ENCODE measurements around the gene CACHD1. TPM values are rescaled to one million over a fixed set of nuclear protein-coding genes. Genes with fewer than 3 reads are reported as not detected.

CACHD1 gene
- total RNA-seq, 5 donors from 2014 or later (not counting 1 experiment from before 2014, with no cell fraction given) = 0.49 to 7.3 (median 2.2) TPM

DNA sequence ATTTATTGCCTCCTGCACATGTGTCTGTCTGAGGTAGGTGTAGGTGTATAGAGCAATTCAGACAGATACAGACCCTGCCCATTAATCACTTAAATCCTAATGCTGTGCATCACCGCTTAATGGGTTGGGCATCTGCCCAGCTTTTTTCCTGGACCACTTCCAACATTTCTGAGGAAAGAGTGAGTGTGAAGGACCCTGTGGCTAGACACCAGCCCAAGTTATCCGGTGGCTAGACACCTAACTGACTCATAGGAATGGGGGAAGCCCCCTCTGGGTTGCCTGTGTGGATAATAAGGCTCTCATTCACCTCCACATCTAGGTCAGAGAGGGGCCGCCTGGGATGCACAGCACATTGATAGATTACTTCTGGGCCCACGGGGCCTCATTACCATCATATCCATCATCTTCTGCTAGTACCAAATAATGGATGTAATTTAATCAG, 153.8 kb downstream of the CACHD1 start:
- no peaks in the 10 kb centered on the region for H3K9me3 ChIP-seq
- no peaks in the 10 kb centered on the region for H3K27me3 ChIP-seq (replicated peaks in 1 of 2; ENCODE audit: control insufficient read depth in 2 of 2, extremely low read depth in 1 of 2, insufficient read depth in 2 of 2, low read length in 1 of 2)
- no peaks in the 10 kb centered on the region for H3K4me1 ChIP-seq (ENCODE audit: control insufficient read depth in 1 of 2, extremely low read depth in 1 of 2, insufficient read depth in 2 of 2, low read length in 2 of 2)
- peaks cover 0 to 6% (median 4%) of the 10 kb centered on the region in 3 donors for H3K4me1 Mint-ChIP-seq
- ATAC-seq (replicated peaks in 1 of 4) = no peak
- no peaks in the 10 kb centered on the region for H3K27me3 Mint-ChIP-seq
- H3K27ac ChIP-seq (ENCODE audit: low read length) = no peak overlapping the region
- no peak overlapping the region for H3K4me3 ChIP-seq (ENCODE audit: control insufficient read depth in 1 of 2, extremely low read depth in 1 of 2, low read length in 1 of 2)
- ChIA-PET POLR2A (interaction anchor here in 1 of 2 donors (0.5 kb wide), 1 partner anchor 358 kb away, joined by 3 read pairs; no protein-coding TSS in a partner anchor), CTCF (interaction anchor here in 1 of 2 donors (0.5 kb wide), 1 partner anchor 61 kb away, joined by 4 read pairs; no protein-coding TSS in a partner anchor)
- H3K9me3 Mint-ChIP-seq = no peaks in the 10 kb centered on the region
- no CpG with 5 or more reads among the region's 4 CpGs for WGBS (ENCODE audit: insufficient coverage)
- no peaks in the 10 kb centered on the region for H3K36me3 ChIP-seq (ENCODE audit: control insufficient read depth in 2 of 2, extremely low read depth in 1 of 2, insufficient read depth in 1 of 2, low read length in 1 of 2)
- no peaks in the 10 kb centered on the region for H3K36me3 Mint-ChIP-seq
- H3K4me3 Mint-ChIP-seq = no peak overlapping the region
- DNase-seq = no peak
- H3K27ac Mint-ChIP-seq = no peak overlapping the region

DNA sequence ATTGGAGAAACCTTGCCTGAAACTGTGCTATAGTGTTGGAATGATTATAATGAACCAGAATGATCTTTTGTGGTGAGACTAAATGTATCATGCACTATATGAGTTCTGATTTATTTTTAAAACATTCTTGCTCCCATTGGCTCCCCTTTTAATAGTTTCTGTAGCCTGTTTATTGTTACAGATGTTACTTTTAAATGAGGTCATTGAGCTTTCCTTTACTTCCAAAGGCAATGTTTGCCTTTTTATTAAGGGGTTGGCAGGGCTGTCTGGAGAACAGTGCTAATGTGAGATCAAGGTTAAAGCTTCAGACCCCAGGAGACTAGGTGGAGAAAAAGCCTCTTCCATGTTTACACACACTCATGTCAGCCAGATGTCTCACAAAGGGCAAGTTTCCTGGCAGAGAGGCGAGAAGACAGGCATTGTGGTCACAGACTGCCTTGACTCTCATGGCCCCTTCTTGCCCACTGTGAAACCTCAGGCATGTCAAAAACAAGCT, 154.3 kb downstream of the CACHD1 start:
- Mint-ChIP-seq H3K4me3 (no peak overlapping the region), H3K36me3 (no peaks in the 10 kb centered on the region), H3K4me1 (peaks cover 0 to 6% (median 4%) of the 10 kb centered on the region in 3 donors), H3K9me3 (no peaks in the 10 kb centered on the region), H3K27ac (peak overlapping the region in 1 of 2 donors; percentile 24), H3K27me3 (no peaks in the 10 kb centered on the region)
- H3K4me1 ChIP-seq (ENCODE audit: control insufficient read depth in 1 of 2, extremely low read depth in 1 of 2, insufficient read depth in 2 of 2, low read length in 2 of 2) = no peaks in the 10 kb centered on the region
- H3K36me3 ChIP-seq (ENCODE audit: control insufficient read depth in 2 of 2, extremely low read depth in 1 of 2, insufficient read depth in 1 of 2, low read length in 1 of 2) = no peaks in the 10 kb centered on the region
- H3K27ac ChIP-seq (ENCODE audit: low read length) = no peak overlapping the region
- ChIA-PET POLR2A (interaction anchor here in 1 of 2 donors (0.5 kb wide), 1 partner anchor 1283 kb away, joined by 12 read pairs; no protein-coding TSS in a partner anchor), CTCF (no interaction called here)
- ATAC-seq (replicated peaks in 1 of 4) (no peak), DNase-seq (no peak)
- 10% methylated on average over 1 of the region's 1 CpG for WGBS (ENCODE audit: insufficient coverage)
- no peaks in the 10 kb centered on the region for H3K27me3 ChIP-seq (replicated peaks in 1 of 2; ENCODE audit: control insufficient read depth in 2 of 2, extremely low read depth in 1 of 2, insufficient read depth in 2 of 2, low read length in 1 of 2)
- H3K4me3 ChIP-seq (ENCODE audit: control insufficient read depth in 1 of 2, extremely low read depth in 1 of 2, low read length in 1 of 2) = no peak overlapping the region
- H3K9me3 ChIP-seq = no peaks in the 10 kb centered on the region

DNA sequence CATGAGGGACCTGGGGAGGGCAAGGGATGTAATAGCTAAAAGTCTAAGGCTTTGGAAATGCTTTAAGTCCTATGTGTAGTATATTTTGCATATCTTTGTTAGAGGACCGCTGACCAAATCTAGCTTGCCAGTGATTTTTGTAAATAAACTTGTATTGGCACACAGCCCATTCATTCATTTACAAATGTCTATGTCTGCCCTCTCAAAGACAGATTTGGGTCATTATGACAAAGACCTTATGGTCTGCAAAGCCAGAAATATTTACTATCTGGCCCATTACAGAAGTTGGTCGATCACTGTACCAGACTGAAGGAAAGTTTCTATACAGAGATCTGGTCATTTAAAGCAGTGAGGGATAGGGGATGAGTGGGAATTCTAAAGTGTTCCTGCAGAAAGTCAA, 154.9 kb downstream of the CACHD1 start:
- no peak for DNase-seq
- no peaks in the 10 kb centered on the region for H3K36me3 ChIP-seq (ENCODE audit: control insufficient read depth in 2 of 2, extremely low read depth in 1 of 2, insufficient read depth in 1 of 2, low read length in 1 of 2)
- peaks cover 3 to 8% (median 8%) of the 10 kb centered on the region in 3 donors for H3K4me1 Mint-ChIP-seq
- H3K4me1 ChIP-seq (ENCODE audit: control insufficient read depth in 1 of 2, extremely low read depth in 1 of 2, insufficient read depth in 2 of 2, low read length in 2 of 2) = no peaks in the 10 kb centered on the region
- no peaks in the 10 kb centered on the region for H3K9me3 ChIP-seq
- WGBS (ENCODE audit: insufficient coverage) = no CpG with 5 or more reads among the region's 2 CpGs
- ChIA-PET CTCF (interaction anchor here in 1 of 2 donors (0.7 kb wide), 1 partner anchor 1632 kb away, joined by 3 read pairs; no protein-coding TSS in a partner anchor), POLR2A (interaction anchor here in 1 of 2 donors (0.5 kb wide), 1 partner anchor 1283 kb away, joined by 12 read pairs; no protein-coding TSS in a partner anchor)
- no peak for ATAC-seq (replicated peaks in 1 of 4)
- H3K36me3 Mint-ChIP-seq = no peaks in the 10 kb centered on the region
- H3K4me3 Mint-ChIP-seq = no peak overlapping the region
- H3K9me3 Mint-ChIP-seq = no peaks in the 10 kb centered on the region
- H3K27ac ChIP-seq (ENCODE audit: low read length) = no peak overlapping the region
- no peak overlapping the region for H3K27ac Mint-ChIP-seq
- H3K27me3 Mint-ChIP-seq = no peaks in the 10 kb centered on the region
- H3K4me3 ChIP-seq (ENCODE audit: control insufficient read depth in 1 of 2, extremely low read depth in 1 of 2, low read length in 1 of 2) = no peak overlapping the region
- no peaks in the 10 kb centered on the region for H3K27me3 ChIP-seq (replicated peaks in 1 of 2; ENCODE audit: control insufficient read depth in 2 of 2, extremely low read depth in 1 of 2, insufficient read depth in 2 of 2, low read length in 1 of 2)

- Mint-ChIP-seq H3K4me3 (peak overlapping the region; percentile 46 to 60 (median 58)), H3K27me3 (no peaks in the 10 kb centered on the region), H3K9me3 (no peaks in the 10 kb centered on the region), H3K4me1 (peaks cover 20 to 27% (median 23%) of the 10 kb centered on the region in 3 donors), H3K36me3 (no peaks in the 10 kb centered on the region), H3K27ac (peak overlapping the region in 1 of 2 donors; percentile 55)
- CTCF ChIA-PET = no interaction called here
- no peak for ATAC-seq (replicated peaks in 1 of 4)
- Histone ChIP-seq H3K27ac (ENCODE audit: low read length) (no peak overlapping the region), H3K9me3 (no peaks in the 10 kb centered on the region), H3K4me1 (ENCODE audit: control insufficient read depth in 1 of 2, extremely low read depth in 1 of 2, insufficient read depth in 2 of 2, low read length in 2 of 2) (peaks cover 3 to 12% of the 10 kb centered on the region in 2 experiments), H3K27me3 (replicated peaks in 1 of 2; ENCODE audit: control insufficient read depth in 2 of 2, extremely low read depth in 1 of 2, insufficient read depth in 2 of 2, low read length in 1 of 2) (peaks cover 0 to 4% of the 10 kb centered on the region in 2 experiments), H3K4me3 (ENCODE audit: control insufficient read depth in 1 of 2, extremely low read depth in 1 of 2, low read length in 1 of 2) (no peak overlapping the region), H3K36me3 (ENCODE audit: control insufficient read depth in 2 of 2, extremely low read depth in 1 of 2, insufficient read depth in 1 of 2, low read length in 1 of 2) (no peaks in the 10 kb centered on the region)
- DNase-seq = peak in 1 of 35 experiments; percentile 4
- WGBS (ENCODE audit: insufficient coverage) = no CpG with 5 or more reads among the region's 4 CpGs
- POLR2A ChIA-PET = no interaction called here
Observed at GRCh38 chr1:64630611-64631010, 160.7 kb downstream of the CACHD1 start.

- no peaks in the 10 kb centered on the region for H3K36me3 ChIP-seq (ENCODE audit: control insufficient read depth in 2 of 2, extremely low read depth in 1 of 2, insufficient read depth in 1 of 2, low read length in 1 of 2)
- H3K4me1 ChIP-seq (ENCODE audit: control insufficient read depth in 1 of 2, extremely low read depth in 1 of 2, insufficient read depth in 2 of 2, low read length in 2 of 2) = peaks cover 3 to 12% of the 10 kb centered on the region in 2 experiments
- 83% methylated on average over 1 of the region's 3 CpGs for WGBS (ENCODE audit: insufficient coverage)
- CTCF ChIA-PET = no interaction called here
- H3K4me3 ChIP-seq (ENCODE audit: control insufficient read depth in 1 of 2, extremely low read depth in 1 of 2, low read length in 1 of 2) = no peak overlapping the region
- POLR2A ChIA-PET = no interaction called here
- ATAC-seq (replicated peaks in 1 of 4) (no peak), DNase-seq (no peak)
- H3K36me3 Mint-ChIP-seq = no peaks in the 10 kb centered on the region
- no peaks in the 10 kb centered on the region for H3K9me3 ChIP-seq
- H3K27ac ChIP-seq (ENCODE audit: low read length) = no peak overlapping the region
- H3K27ac Mint-ChIP-seq = peak overlapping the region in 1 of 2 donors; percentile 55
- H3K27me3 ChIP-seq (replicated peaks in 1 of 2; ENCODE audit: control insufficient read depth in 2 of 2, extremely low read depth in 1 of 2, insufficient read depth in 2 of 2, low read length in 1 of 2) = peaks cover 0 to 4% of the 10 kb centered on the region in 2 experiments
- no peaks in the 10 kb centered on the region for H3K9me3 Mint-ChIP-seq
- H3K27me3 Mint-ChIP-seq = no peaks in the 10 kb centered on the region
- peaks cover 20 to 27% (median 23%) of the 10 kb centered on the region in 3 donors for H3K4me1 Mint-ChIP-seq
- H3K4me3 Mint-ChIP-seq = peak overlapping the region; percentile 46 to 60 (median 58)
Observed at GRCh38 chr1:64631346-64632034, 161.6 kb downstream of the CACHD1 start.

GRCh38 chr1:64632936-64633335, 163.0 kb downstream of the CACHD1 start:
- Mint-ChIP-seq H3K9me3 (no peaks in the 10 kb centered on the region), H3K4me3 (no peak overlapping the region), H3K36me3 (no peaks in the 10 kb centered on the region), H3K4me1 (peaks cover 20 to 27% (median 23%) of the 10 kb centered on the region in 3 donors), H3K27me3 (no peaks in the 10 kb centered on the region), H3K27ac (no peak overlapping the region)
- Histone ChIP-seq H3K36me3 (ENCODE audit: control insufficient read depth in 2 of 2, extremely low read depth in 1 of 2, insufficient read depth in 1 of 2, low read length in 1 of 2) (no peaks in the 10 kb centered on the region), H3K4me1 (ENCODE audit: control insufficient read depth in 1 of 2, extremely low read depth in 1 of 2, insufficient read depth in 2 of 2, low read length in 2 of 2) (peaks cover 3 to 12% of the 10 kb centered on the region in 2 experiments), H3K27ac (ENCODE audit: low read length) (no peak overlapping the region), H3K4me3 (ENCODE audit: control insufficient read depth in 1 of 2, extremely low read depth in 1 of 2, low read length in 1 of 2) (no peak overlapping the region), H3K27me3 (replicated peaks in 1 of 2; ENCODE audit: control insufficient read depth in 2 of 2, extremely low read depth in 1 of 2, insufficient read depth in 2 of 2, low read length in 1 of 2) (peaks cover 0 to 4% of the 10 kb centered on the region in 2 experiments), H3K9me3 (no peaks in the 10 kb centered on the region)
- CTCF ChIA-PET = no interaction called here
- POLR2A ChIA-PET = no interaction called here
- WGBS (ENCODE audit: insufficient coverage) = 75% methylated on average over 3 of the region's 6 CpGs
- ATAC-seq (replicated peaks in 1 of 4) (no peak), DNase-seq (no peak)
